ENCODE data around the gene CD7.

DNA sequence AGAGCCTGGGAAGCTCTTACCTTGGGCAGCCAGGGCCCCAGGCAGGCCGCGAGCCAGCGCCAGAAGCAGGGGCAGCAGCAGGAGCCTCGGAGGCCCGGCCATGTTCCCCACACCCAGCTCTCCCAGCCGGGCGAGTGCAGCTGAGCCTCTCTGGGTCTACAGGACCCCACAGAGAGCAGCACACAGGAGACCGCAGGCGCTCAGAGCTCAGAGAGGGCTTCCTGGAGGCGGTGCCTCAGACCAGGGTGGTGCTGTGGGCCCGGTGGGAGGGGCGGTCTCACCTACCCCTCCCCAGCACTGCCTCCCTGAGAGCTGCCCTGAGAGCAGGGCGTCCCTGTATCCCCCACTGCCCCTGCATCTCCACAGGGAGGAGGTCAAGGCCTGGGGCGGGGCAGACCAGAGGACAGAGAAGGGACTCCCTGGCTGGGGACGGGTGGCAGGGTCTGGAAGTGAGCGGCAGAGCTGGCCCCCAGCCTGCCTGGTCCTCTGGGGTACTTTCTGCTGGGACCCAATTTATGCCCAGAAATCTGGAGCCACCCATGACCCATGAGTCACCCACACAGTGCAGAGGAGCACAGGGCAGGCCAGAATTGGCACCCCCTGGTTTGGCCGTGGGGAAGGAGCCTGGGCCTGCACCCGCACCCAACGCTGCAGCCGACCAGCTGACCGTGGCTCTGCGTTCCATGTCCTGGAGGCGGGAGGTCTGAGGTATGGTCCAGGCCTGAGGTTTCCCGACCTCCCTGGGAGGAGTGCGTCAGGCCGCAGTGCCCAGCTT lies at the start of gene CD7:
- TF ChIP-seq, protein P1, sequence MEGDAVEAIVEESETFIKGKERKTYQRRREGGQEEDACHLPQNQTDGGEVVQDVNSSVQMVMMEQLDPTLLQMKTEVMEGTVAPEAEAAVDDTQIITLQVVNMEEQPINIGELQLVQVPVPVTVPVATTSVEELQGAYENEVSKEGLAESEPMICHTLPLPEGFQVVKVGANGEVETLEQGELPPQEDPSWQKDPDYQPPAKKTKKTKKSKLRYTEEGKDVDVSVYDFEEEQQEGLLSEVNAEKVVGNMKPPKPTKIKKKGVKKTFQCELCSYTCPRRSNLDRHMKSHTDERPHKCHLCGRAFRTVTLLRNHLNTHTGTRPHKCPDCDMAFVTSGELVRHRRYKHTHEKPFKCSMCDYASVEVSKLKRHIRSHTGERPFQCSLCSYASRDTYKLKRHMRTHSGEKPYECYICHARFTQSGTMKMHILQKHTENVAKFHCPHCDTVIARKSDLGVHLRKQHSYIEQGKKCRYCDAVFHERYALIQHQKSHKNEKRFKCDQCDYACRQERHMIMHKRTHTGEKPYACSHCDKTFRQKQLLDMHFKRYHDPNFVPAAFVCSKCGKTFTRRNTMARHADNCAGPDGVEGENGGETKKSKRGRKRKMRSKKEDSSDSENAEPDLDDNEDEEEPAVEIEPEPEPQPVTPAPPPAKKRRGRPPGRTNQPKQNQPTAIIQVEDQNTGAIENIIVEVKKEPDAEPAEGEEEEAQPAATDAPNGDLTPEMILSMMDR (IDR thresholded peaks at IDR 0.05; ENCODE audit: low read depth, low read length) = no peak
- no peak for TF ChIP-seq EZH2phosphoT487 (IDR thresholded peaks at IDR 0.05; ENCODE audit: low read depth)
